ENCODE measurements around the gene CCM2. TPM values are rescaled to one million over a fixed set of nuclear protein-coding genes. Genes with fewer than 3 reads are reported as not detected.

The CCM2 gene
- total and polyA plus RNA-seq, 2 of the 8 experiments (the other 6 are each of a cell fraction or from before 2014, with no cell fraction given) = 31.6 to 41.2 TPM

DNA sequence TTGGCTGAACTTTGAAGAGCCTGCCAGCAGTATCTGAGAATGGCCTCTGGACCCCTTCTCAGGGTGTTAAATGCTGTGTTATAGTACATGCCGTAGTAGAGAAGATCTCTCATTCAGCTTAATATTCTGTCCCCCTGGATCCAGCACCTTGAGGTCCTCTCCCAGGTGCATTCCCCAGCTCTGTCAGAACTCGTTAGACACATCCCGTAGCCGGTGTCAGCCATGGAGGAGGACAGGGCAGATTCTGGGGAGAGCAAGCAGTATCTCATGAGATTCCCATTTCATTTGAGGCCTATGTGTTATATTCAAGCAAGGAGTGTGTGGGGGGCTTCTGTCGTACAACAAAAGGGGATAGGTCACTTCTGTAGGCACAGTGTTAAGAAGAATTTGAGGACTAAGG is 53.9 kb downstream of the CCM2 start (continued):
- TF ChIP-seq RAD21 (IDR thresholded peaks at IDR 0.05 in 1 of 2, conservative IDR thresholded peaks at IDR 0.05 in 1 of 2; ENCODE audit: low read depth in 2 of 2, low read length in 2 of 2) = no peak
- TF ChIP-seq, protein P1, sequence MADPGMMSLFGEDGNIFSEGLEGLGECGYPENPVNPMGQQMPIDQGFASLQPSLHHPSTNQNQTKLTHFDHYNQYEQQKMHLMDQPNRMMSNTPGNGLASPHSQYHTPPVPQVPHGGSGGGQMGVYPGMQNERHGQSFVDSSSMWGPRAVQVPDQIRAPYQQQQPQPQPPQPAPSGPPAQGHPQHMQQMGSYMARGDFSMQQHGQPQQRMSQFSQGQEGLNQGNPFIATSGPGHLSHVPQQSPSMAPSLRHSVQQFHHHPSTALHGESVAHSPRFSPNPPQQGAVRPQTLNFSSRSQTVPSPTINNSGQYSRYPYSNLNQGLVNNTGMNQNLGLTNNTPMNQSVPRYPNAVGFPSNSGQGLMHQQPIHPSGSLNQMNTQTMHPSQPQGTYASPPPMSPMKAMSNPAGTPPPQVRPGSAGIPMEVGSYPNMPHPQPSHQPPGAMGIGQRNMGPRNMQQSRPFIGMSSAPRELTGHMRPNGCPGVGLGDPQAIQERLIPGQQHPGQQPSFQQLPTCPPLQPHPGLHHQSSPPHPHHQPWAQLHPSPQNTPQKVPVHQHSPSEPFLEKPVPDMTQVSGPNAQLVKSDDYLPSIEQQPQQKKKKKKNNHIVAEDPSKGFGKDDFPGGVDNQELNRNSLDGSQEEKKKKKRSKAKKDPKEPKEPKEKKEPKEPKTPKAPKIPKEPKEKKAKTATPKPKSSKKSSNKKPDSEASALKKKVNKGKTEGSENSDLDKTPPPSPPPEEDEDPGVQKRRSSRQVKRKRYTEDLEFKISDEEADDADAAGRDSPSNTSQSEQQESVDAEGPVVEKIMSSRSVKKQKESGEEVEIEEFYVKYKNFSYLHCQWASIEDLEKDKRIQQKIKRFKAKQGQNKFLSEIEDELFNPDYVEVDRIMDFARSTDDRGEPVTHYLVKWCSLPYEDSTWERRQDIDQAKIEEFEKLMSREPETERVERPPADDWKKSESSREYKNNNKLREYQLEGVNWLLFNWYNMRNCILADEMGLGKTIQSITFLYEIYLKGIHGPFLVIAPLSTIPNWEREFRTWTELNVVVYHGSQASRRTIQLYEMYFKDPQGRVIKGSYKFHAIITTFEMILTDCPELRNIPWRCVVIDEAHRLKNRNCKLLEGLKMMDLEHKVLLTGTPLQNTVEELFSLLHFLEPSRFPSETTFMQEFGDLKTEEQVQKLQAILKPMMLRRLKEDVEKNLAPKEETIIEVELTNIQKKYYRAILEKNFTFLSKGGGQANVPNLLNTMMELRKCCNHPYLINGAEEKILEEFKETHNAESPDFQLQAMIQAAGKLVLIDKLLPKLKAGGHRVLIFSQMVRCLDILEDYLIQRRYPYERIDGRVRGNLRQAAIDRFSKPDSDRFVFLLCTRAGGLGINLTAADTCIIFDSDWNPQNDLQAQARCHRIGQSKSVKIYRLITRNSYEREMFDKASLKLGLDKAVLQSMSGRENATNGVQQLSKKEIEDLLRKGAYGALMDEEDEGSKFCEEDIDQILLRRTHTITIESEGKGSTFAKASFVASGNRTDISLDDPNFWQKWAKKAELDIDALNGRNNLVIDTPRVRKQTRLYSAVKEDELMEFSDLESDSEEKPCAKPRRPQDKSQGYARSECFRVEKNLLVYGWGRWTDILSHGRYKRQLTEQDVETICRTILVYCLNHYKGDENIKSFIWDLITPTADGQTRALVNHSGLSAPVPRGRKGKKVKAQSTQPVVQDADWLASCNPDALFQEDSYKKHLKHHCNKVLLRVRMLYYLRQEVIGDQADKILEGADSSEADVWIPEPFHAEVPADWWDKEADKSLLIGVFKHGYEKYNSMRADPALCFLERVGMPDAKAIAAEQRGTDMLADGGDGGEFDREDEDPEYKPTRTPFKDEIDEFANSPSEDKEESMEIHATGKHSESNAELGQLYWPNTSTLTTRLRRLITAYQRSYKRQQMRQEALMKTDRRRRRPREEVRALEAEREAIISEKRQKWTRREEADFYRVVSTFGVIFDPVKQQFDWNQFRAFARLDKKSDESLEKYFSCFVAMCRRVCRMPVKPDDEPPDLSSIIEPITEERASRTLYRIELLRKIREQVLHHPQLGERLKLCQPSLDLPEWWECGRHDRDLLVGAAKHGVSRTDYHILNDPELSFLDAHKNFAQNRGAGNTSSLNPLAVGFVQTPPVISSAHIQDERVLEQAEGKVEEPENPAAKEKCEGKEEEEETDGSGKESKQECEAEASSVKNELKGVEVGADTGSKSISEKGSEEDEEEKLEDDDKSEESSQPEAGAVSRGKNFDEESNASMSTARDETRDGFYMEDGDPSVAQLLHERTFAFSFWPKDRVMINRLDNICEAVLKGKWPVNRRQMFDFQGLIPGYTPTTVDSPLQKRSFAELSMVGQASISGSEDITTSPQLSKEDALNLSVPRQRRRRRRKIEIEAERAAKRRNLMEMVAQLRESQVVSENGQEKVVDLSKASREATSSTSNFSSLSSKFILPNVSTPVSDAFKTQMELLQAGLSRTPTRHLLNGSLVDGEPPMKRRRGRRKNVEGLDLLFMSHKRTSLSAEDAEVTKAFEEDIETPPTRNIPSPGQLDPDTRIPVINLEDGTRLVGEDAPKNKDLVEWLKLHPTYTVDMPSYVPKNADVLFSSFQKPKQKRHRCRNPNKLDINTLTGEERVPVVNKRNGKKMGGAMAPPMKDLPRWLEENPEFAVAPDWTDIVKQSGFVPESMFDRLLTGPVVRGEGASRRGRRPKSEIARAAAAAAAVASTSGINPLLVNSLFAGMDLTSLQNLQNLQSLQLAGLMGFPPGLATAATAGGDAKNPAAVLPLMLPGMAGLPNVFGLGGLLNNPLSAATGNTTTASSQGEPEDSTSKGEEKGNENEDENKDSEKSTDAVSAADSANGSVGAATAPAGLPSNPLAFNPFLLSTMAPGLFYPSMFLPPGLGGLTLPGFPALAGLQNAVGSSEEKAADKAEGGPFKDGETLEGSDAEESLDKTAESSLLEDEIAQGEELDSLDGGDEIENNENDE (IDR thresholded peaks at IDR 0.05; ENCODE audit: insufficient replicate concordance, low read length) = no peak

Measured in H1 (cell line).